ENCODE results near the gene ADGRV1. TPM values are rescaled to one million over a fixed set of nuclear protein-coding genes. Genes with fewer than 3 reads are reported as not detected.
A peak's percentile ranks its signal among the peaks of the same experiment; 100 is the strongest.

Gene ADGRV1, protein sequence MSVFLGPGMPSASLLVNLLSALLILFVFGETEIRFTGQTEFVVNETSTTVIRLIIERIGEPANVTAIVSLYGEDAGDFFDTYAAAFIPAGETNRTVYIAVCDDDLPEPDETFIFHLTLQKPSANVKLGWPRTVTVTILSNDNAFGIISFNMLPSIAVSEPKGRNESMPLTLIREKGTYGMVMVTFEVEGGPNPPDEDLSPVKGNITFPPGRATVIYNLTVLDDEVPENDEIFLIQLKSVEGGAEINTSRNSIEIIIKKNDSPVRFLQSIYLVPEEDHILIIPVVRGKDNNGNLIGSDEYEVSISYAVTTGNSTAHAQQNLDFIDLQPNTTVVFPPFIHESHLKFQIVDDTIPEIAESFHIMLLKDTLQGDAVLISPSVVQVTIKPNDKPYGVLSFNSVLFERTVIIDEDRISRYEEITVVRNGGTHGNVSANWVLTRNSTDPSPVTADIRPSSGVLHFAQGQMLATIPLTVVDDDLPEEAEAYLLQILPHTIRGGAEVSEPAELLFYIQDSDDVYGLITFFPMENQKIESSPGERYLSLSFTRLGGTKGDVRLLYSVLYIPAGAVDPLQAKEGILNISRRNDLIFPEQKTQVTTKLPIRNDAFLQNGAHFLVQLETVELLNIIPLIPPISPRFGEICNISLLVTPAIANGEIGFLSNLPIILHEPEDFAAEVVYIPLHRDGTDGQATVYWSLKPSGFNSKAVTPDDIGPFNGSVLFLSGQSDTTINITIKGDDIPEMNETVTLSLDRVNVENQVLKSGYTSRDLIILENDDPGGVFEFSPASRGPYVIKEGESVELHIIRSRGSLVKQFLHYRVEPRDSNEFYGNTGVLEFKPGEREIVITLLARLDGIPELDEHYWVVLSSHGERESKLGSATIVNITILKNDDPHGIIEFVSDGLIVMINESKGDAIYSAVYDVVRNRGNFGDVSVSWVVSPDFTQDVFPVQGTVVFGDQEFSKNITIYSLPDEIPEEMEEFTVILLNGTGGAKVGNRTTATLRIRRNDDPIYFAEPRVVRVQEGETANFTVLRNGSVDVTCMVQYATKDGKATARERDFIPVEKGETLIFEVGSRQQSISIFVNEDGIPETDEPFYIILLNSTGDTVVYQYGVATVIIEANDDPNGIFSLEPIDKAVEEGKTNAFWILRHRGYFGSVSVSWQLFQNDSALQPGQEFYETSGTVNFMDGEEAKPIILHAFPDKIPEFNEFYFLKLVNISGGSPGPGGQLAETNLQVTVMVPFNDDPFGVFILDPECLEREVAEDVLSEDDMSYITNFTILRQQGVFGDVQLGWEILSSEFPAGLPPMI (N-terminal part only)
- 4.5 and 4.7 TPM in 2 replicates for polyA plus RNA-seq (2013)

DNA sequence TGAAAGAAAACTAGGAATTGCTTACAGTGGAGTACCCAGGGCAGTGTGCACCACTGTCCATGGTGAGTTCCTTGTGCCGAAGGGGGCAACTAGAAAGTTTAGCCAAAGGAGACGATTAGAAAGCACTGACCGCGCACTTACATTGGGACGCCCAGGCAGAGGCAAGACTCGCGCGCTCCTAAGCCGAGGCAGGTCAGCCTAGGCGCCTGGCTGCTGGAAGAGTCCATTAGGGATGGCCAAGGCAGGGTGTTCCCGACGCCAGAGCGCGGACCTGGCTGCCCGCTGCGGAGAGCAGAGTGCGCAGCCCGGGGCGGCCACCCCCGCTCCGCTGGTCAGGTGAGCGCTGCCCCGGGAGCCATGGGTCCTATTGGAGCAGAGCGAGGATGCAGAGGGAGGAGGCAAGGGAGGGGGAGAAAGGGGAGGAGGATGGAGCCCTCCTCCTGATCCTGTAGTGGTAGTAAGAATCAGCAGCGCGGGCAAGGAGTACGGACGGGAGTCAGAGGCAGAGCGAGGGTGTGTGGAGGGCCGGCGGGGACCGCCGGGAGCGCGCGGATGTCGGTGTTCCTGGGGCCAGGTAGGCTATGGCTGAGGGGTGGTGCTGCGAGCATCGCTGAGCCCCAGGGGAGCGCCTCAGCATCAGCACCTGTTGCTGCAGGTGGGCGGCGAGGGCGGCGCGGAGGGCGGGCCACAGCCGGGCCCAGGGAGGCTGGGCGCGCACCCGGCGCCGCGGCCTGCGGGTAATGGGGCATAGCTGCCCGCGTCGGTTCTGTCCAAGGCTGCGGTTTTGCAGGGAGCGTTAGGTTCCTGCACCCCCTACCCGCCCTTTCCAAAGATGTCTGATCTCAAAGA, at the start of gene ADGRV1:
ADGRV1 (plus strand) TSS at position 454 of the 849 bp plus-strand sequence; CDS start at position 553, 99 bp downstream.
- H2BK5ac ChIP-seq (ENCODE audit: low read depth, low read length, poor library complexity), result no peak within 1 kb of the TSS
- H3K18ac ChIP-seq (ENCODE audit: low read length), result no peak within 1 kb of the TSS
- no peaks in the 10 kb centered on the region for H3K36me3 ChIP-seq (ENCODE audit: control insufficient read depth in 1 of 2, insufficient read depth in 2 of 2, low read length in 2 of 2)
- H3K27me3 ChIP-seq (ENCODE audit: insufficient read depth, low read length), result no peaks in the 10 kb centered on the region
- peak within 1 kb of the TSS; percentile 2 for H2AFZ ChIP-seq (ENCODE audit: insufficient read depth, low read length, poor library complexity)
- no peak within 1 kb of the TSS for H4K8ac ChIP-seq (ENCODE audit: low read depth, low read length)
- H3K23ac ChIP-seq (ENCODE audit: low read length), result no peak within 1 kb of the TSS
- WGBS (ENCODE audit: extremely low coverage, insufficient coverage, insufficient read length), result no CpG with 5 or more reads among the region's 60 CpGs
- no peaks in the 10 kb centered on the region for H3K79me2 ChIP-seq (ENCODE audit: control insufficient read depth, insufficient read depth, low read length, poor library complexity)
- no peaks in the 10 kb centered on the region for H3K79me1 ChIP-seq (ENCODE audit: low read length)
- H4K91ac ChIP-seq (ENCODE audit: low read depth, low read length), result no peak within 1 kb of the TSS
- H4K12ac ChIP-seq (ENCODE audit: low read depth, low read length), result no peak within 1 kb of the TSS
- peak within 1 kb of the TSS; percentile 70 for H3K4me3 ChIP-seq (ENCODE audit: low read depth, low read length)
- H2AK5ac ChIP-seq (ENCODE audit: low read length), result no peak within 1 kb of the TSS
- no peak within 1 kb of the TSS for H2BK12ac ChIP-seq (ENCODE audit: low read length)
- peak; percentile 75 to 79 for DNase-seq
- no peaks in the 10 kb centered on the region for H3K9me3 ChIP-seq (ENCODE audit: insufficient read depth, low read depth, low read length)
- H3K4me2 ChIP-seq (ENCODE audit: low read length), result peak within 1 kb of the TSS; percentile 97
- no peak within 1 kb of the TSS for H3K4ac ChIP-seq (ENCODE audit: low read depth, low read length)
- H2BK120ac ChIP-seq (ENCODE audit: insufficient read depth, low read length, poor library complexity), result no peak within 1 kb of the TSS
- H3K9ac ChIP-seq (ENCODE audit: low read length), result no peak within 1 kb of the TSS
- H3K14ac ChIP-seq (ENCODE audit: low read length), result no peak within 1 kb of the TSS
- H3K27ac ChIP-seq (ENCODE audit: low read depth, low read length), result no peak within 1 kb of the TSS
- H3K4me1 ChIP-seq (ENCODE audit: control insufficient read depth in 1 of 2, insufficient read depth in 2 of 2, low read length in 2 of 2), result peaks cover 0 to 2% of the 10 kb centered on the region in 2 experiments

DNA sequence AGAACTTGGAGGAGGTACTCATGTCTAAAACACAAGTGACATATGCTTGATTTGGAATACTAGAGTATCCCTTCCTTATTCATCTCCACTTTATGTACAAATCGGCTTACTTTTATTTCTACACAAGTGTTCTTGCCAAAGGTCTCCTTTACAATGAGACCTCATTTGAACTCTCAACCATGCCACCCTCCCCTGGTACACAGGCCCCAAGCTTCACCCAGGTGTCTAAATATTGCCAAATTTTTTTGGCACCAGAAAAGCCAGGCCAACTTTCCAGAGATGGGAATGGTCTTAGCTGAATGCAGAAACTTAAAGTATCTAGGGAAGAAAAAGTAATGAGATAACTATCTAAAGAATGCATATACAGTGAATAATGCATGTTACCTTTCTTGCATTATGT, 48.2 kb upstream of the ADGRV1 start:
- no peaks in the 10 kb centered on the region for H3K4me1 ChIP-seq (ENCODE audit: control insufficient read depth in 1 of 2, insufficient read depth in 2 of 2, low read length in 2 of 2)
- no peak overlapping the region for H2AK5ac ChIP-seq (ENCODE audit: low read length)
- no peak overlapping the region for H2BK120ac ChIP-seq (ENCODE audit: insufficient read depth, low read length, poor library complexity)
- no peaks in the 10 kb centered on the region for H3K27me3 ChIP-seq (ENCODE audit: insufficient read depth, low read length)
- H3K27ac ChIP-seq (ENCODE audit: low read depth, low read length), result no peak overlapping the region
- peaks cover 0 to 2% of the 10 kb centered on the region in 2 experiments for H3K36me3 ChIP-seq (ENCODE audit: control insufficient read depth in 1 of 2, insufficient read depth in 2 of 2, low read length in 2 of 2)
- H3K14ac ChIP-seq (ENCODE audit: low read length), result no peak overlapping the region
- H3K4me2 ChIP-seq (ENCODE audit: low read length), result no peak overlapping the region
- no peak overlapping the region for H3K18ac ChIP-seq (ENCODE audit: low read length)
- H2BK12ac ChIP-seq (ENCODE audit: low read length), result no peak overlapping the region
- H3K23ac ChIP-seq (ENCODE audit: low read length), result no peak overlapping the region
- no peak overlapping the region for H2AFZ ChIP-seq (ENCODE audit: insufficient read depth, low read length, poor library complexity)
- no peaks in the 10 kb centered on the region for H3K79me2 ChIP-seq (ENCODE audit: control insufficient read depth, insufficient read depth, low read length, poor library complexity)
- no peak for DNase-seq
- no peak overlapping the region for H4K91ac ChIP-seq (ENCODE audit: low read depth, low read length)
- WGBS (ENCODE audit: extremely low coverage, insufficient coverage, insufficient read length), result no CpG with 5 or more reads among the region's 1 CpG
- no peaks in the 10 kb centered on the region for H3K79me1 ChIP-seq (ENCODE audit: low read length)
- no peak overlapping the region for H3K4ac ChIP-seq (ENCODE audit: low read depth, low read length)
- H3K4me3 ChIP-seq (ENCODE audit: low read depth, low read length), result no peak overlapping the region
- H4K12ac ChIP-seq (ENCODE audit: low read depth, low read length), result no peak overlapping the region
- H3K9ac ChIP-seq (ENCODE audit: low read length), result no peak overlapping the region
- H2BK5ac ChIP-seq (ENCODE audit: low read depth, low read length, poor library complexity), result no peak overlapping the region
- H3K9me3 ChIP-seq (ENCODE audit: insufficient read depth, low read depth, low read length), result no peaks in the 10 kb centered on the region
- no peak overlapping the region for H4K8ac ChIP-seq (ENCODE audit: low read depth, low read length)

DNA sequence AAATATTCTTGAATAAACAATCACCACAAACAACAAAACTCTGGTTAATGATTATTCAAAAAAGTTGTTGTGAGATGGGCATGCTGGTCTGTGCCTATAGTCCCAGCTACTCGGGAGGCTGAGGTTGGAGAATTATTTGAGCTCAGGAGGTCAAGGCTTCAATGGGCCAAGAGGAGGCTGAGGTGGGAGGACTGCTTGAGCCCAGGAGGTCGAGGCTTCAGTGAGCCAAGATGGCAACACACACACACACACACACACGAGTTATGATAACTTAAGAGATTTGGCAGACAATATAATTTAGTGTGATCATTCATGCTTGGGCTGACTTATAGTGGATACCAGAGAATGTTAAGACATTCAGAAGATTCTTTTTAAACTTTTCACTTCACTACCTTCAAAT, 44.1 kb upstream of the ADGRV1 start:
- Histone ChIP-seq H3K79me1 (ENCODE audit: low read length) (no peaks in the 10 kb centered on the region), H2BK120ac (ENCODE audit: insufficient read depth, low read length, poor library complexity) (no peak overlapping the region), H3K9ac (ENCODE audit: low read length) (no peak overlapping the region), H2BK12ac (ENCODE audit: low read length) (no peak overlapping the region), H4K12ac (ENCODE audit: low read depth, low read length) (peak overlapping the region; percentile 43), H2AFZ (ENCODE audit: insufficient read depth, low read length, poor library complexity) (no peak overlapping the region), H3K27ac (ENCODE audit: low read depth, low read length) (no peak overlapping the region), H3K9me3 (ENCODE audit: insufficient read depth, low read depth, low read length) (no peaks in the 10 kb centered on the region), H4K8ac (ENCODE audit: low read depth, low read length) (no peak overlapping the region), H3K4me1 (ENCODE audit: control insufficient read depth in 1 of 2, insufficient read depth in 2 of 2, low read length in 2 of 2) (no peaks in the 10 kb centered on the region), H2BK5ac (ENCODE audit: low read depth, low read length, poor library complexity) (no peak overlapping the region), H3K4me3 (ENCODE audit: low read depth, low read length) (no peak overlapping the region), H3K79me2 (ENCODE audit: control insufficient read depth, insufficient read depth, low read length, poor library complexity) (no peaks in the 10 kb centered on the region), H3K23ac (ENCODE audit: low read length) (no peak overlapping the region), H3K36me3 (ENCODE audit: control insufficient read depth in 1 of 2, insufficient read depth in 2 of 2, low read length in 2 of 2) (peaks cover 2% of the 10 kb centered on the region in 2 experiments), H4K91ac (ENCODE audit: low read depth, low read length) (no peak overlapping the region), H3K18ac (ENCODE audit: low read length) (no peak overlapping the region), H3K4ac (ENCODE audit: low read depth, low read length) (no peak overlapping the region), H2AK5ac (ENCODE audit: low read length) (no peak overlapping the region), H3K27me3 (ENCODE audit: insufficient read depth, low read length) (no peaks in the 10 kb centered on the region), H3K14ac (ENCODE audit: low read length) (no peak overlapping the region), H3K4me2 (ENCODE audit: low read length) (no peak overlapping the region)
- DNase-seq, result no peak
- no CpG with 5 or more reads among the region's 3 CpGs for WGBS (ENCODE audit: extremely low coverage, insufficient coverage, insufficient read length)

All from trophoblast cell (in vitro differentiated cells and primary cell).